SK-N-SH (cell line): ENCODE data around the gene PKD2L1. TPM values are rescaled to one million over a fixed set of nuclear protein-coding genes. Genes with fewer than 3 reads are reported as not detected.

Source experiments
- CTCF ChIA-PET: fragments of 300-600, 350-600 bp; formaldehyde crosslinking; extraction: SDS; loops from one replicate; lab custom pipeline; 2021; lab: Yijun Ruan, JAX
- POLR2A ChIA-PET: fragments of 350-600 bp; sonication (Branson Sonifier 250); formaldehyde crosslinking; extraction: SDS; loops from one replicate; lab custom pipeline; 2020; ENCODE audit warnings: antibody characterized with exemption, inconsistent platforms; lab: Yijun Ruan, JAX
- DNase-seq: peaks from one replicate; pipeline ENCODE4 v3.0.0; 2012
- H2AFZ ChIP-seq: fragments of 200-600 bp; sonication (generic); 2 replicates; pipeline ENCODE4 v1.8.1; 2016; ENCODE audit warnings: antibody characterized with exemption, mild to moderate bottlenecking, low read depth
- H3F3A ChIP-seq: fragments of 200-600 bp; sonication (generic); replicated peaks from 2 replicates; pipeline ENCODE3; 2016; ENCODE audit warnings: antibody characterized with exemption, mild to moderate bottlenecking; ENCODE audit not compliant: insufficient read depth
- H3K27ac ChIP-seq, 2 experiments: fragments of 200-500 bp in 1 of 2; fragments of 200-600 bp in 1 of 2; sonication (Bioruptor generic) in 1 of 2; sonication (generic), shearing (Covaris generic) in 1 of 2; 2 replicates each; pipeline versions ENCODE4 v1.5.1 to v1.6.1; 2014 to 2016; ENCODE audit warnings: low read depth in 2 of 2, inconsistent platforms in 1 of 2, low read length in 1 of 2, mild to moderate bottlenecking in 1 of 2, mixed read lengths in 1 of 2
- H3K27me3 ChIP-seq: fragments of 200-600 bp; sonication (generic), shearing (Covaris generic); 2 replicates; pipeline ENCODE4 v1.6.1; 2016; ENCODE audit warnings: mixed run types; ENCODE audit not compliant: insufficient read depth
- H3K36me3 ChIP-seq, 2 experiments: fragments of 200-500 bp in 1 of 2; fragments of 200-600 bp in 1 of 2; sonication (Bioruptor generic) in 1 of 2; sonication (generic) in 1 of 2; replicated peaks in 1 of 2; 2 replicates each; pipeline versions ENCODE3 to v1.5.1; 2014 to 2016; ENCODE audit warnings: low read length in 1 of 2, mild to moderate bottlenecking in 1 of 2; ENCODE audit not compliant: insufficient read depth in 2 of 2, control insufficient read depth in 1 of 2
- H3K4me1 ChIP-seq, 2 experiments: fragments of 200-500 bp in 1 of 2; fragments of 200-600 bp in 1 of 2; sonication (Bioruptor generic) in 1 of 2; sonication (generic), shearing (Covaris generic) in 1 of 2; 2 replicates each; pipeline versions ENCODE4 v1.5.1 to v1.6.1; 2014 to 2016; ENCODE audit warnings: low read depth in 1 of 2, low read length in 1 of 2, mixed run types in 1 of 2; ENCODE audit not compliant: insufficient read depth in 2 of 2, control insufficient read depth in 1 of 2
- H3K4me2 ChIP-seq: fragments of 200-600 bp; sonication (generic), shearing (Covaris generic); 2 replicates; pipeline ENCODE4 v1.6.1; 2017; ENCODE audit warnings: mixed run types
- H3K4me3 ChIP-seq, 2 experiments: fragments of 200-500 bp in 1 of 2; fragments of 200-600 bp in 1 of 2; sonication (Bioruptor generic) in 1 of 2; sonication (generic), shearing (Covaris generic) in 1 of 2; 2 replicates each; pipeline versions ENCODE4 v1.5.1 to v1.8.1; 2014 to 2016; ENCODE audit warnings: low read depth in 2 of 2, inconsistent platforms in 1 of 2, low read length in 1 of 2, mild to moderate bottlenecking in 1 of 2, mixed read lengths in 1 of 2, moderate library complexity in 1 of 2
- H3K79me2 ChIP-seq: fragments of 200-600 bp; sonication (generic); 2 replicates; pipeline ENCODE4 v1.8.1; 2017; ENCODE audit warnings: mild to moderate bottlenecking; ENCODE audit not compliant: insufficient read depth
- H3K9ac ChIP-seq: fragments of 200-600 bp; sonication (generic); 2 replicates; pipeline ENCODE4 v1.6.1; 2017; ENCODE audit warnings: mixed run types
- H3K9me2 ChIP-seq: fragments of 200-600 bp; sonication (generic); 2 replicates; pipeline ENCODE4 v1.6.1; 2017; ENCODE audit warnings: mixed run types
- H3K9me3 ChIP-seq: fragments of 200-600 bp; sonication (generic); 2 replicates; pipeline ENCODE4 v1.6.1; 2017; ENCODE audit warnings: mixed run types, mild to moderate bottlenecking, moderate library complexity
- H4K20me1 ChIP-seq: fragments of 200-600 bp; sonication (generic); 2 replicates; pipeline ENCODE4 v1.6.1; 2017; ENCODE audit warnings: mild to moderate bottlenecking, mixed run types; ENCODE audit not compliant: insufficient read depth
- CHD2 ChIP-seq: fragments of 150-350 bp; IDR thresholded peaks from 2 replicates; pipeline ENCODE4 v1.6.1; 2018; ENCODE audit warnings: low read length; ENCODE audit not compliant: partially characterized antibody
- CTCF ChIP-seq: fragments of 200-600 bp; sonication (generic); IDR thresholded peaks from 2 replicates; pipeline ENCODE4 v1.6.1; 2017; ENCODE audit warnings: antibody characterized with exemption, mild to moderate bottlenecking, moderate library complexity
- FOSL2 ChIP-seq: IDR thresholded peaks from 2 replicates; pipeline ENCODE4 v1.4.0; 2012; ENCODE audit warnings: low read depth, mild to moderate bottlenecking, moderate library complexity, borderline replicate concordance
- FOXJ3 ChIP-seq: sonication (generic); formaldehyde crosslinking; IDR thresholded peaks from 2 replicates; pipeline ENCODE4 v1.5.1; 2020; ENCODE audit warnings: mild to moderate bottlenecking, missing genetic modification reagents
- FOXM1 ChIP-seq: IDR thresholded peaks from 2 replicates; pipeline ENCODE4 v1.4.0; 2012; ENCODE audit warnings: low read depth, mild to moderate bottlenecking
- IRF3 ChIP-seq: fragments of 150-350 bp; IDR thresholded peaks from 2 replicates; pipeline ENCODE4 v1.6.1; 2016; ENCODE audit warnings: mild to moderate bottlenecking, low read depth, low read length
- JUND ChIP-seq: IDR thresholded peaks from 2 replicates; pipeline ENCODE4 v1.4.0; 2012
- MEF2A ChIP-seq: IDR thresholded peaks from 2 replicates; pipeline ENCODE4 v1.4.0; 2012; ENCODE audit warnings: low read depth, borderline replicate concordance
- NRF1 ChIP-seq: IDR thresholded peaks from 2 replicates; pipeline ENCODE4 v1.6.1; 2012; ENCODE audit warnings: low read depth, mild to moderate bottlenecking, low read length
- PBX3 ChIP-seq: IDR thresholded peaks from 2 replicates; pipeline ENCODE4; 2012
- POLR2AphosphoS5 ChIP-seq: IDR thresholded peaks from 2 replicates; pipeline ENCODE4 v1.6.1; 2012; ENCODE audit warnings: low read depth, low read length
- RCOR1 ChIP-seq: fragments of 150-350 bp; IDR thresholded peaks from 2 replicates; pipeline ENCODE4 v1.6.1; 2017; ENCODE audit warnings: antibody characterized with exemption, low read length
- RFX5 ChIP-seq: IDR thresholded peaks from 2 replicates; pipeline ENCODE4 v1.6.1; 2012; ENCODE audit warnings: mild to moderate bottlenecking, improper control_type of control experiment, low read length
- RXRA ChIP-seq: IDR thresholded peaks from 2 replicates; pipeline ENCODE4 v1.4.0; 2012; ENCODE audit warnings: low read depth, mild to moderate bottlenecking, borderline replicate concordance
- SMC3 ChIP-seq: IDR thresholded peaks from 2 replicates; pipeline ENCODE4 v1.6.1; 2012; ENCODE audit warnings: low read depth, low read length, improper control_type of control experiment
- TCF12 ChIP-seq: IDR thresholded peaks from 2 replicates; pipeline ENCODE4 v1.4.0; 2012
- USF2 ChIP-seq: fragments of 150-350 bp; IDR thresholded peaks from 2 replicates; pipeline ENCODE4 v1.6.1; 2017; ENCODE audit warnings: antibody characterized with exemption, low read length, low read depth, borderline replicate concordance
- YY1 ChIP-seq: IDR thresholded peaks from 2 replicates; pipeline ENCODE4 v1.4.0; 2012; ENCODE audit warnings: low read depth, mild to moderate bottlenecking
- ZBTB33 ChIP-seq: IDR thresholded peaks from 2 replicates; pipeline ENCODE4 v1.4.0; 2012; ENCODE audit warnings: low read depth, borderline replicate concordance
- WGBS: methylation state at CpG from one replicate; pipeline ENCODE4 v1.1.6; 2017; ENCODE audit warnings: low lambda C conversion rate; 5-methylcytosine and 5-hydroxymethylcytosine counted together
- polyA plus RNA-seq, 3 experiments: library from polyadenylated mRNA; depleted of rRNA; stranded (reverse); fragments of >200 nt; gene quantifications; 2 replicates each; pipeline ENCODE4 v1.2.3, GENCODE V29; 2012

The PKD2L1 gene
- polyA plus RNA-seq, 1 of the 3 experiments (the other 2 are of a cell fraction), result not detected

GRCh38 chr10:100289641-100290040 is 40.4 kb downstream of the PKD2L1 start:
- no peak overlapping the region for H3K9ac ChIP-seq
- no peaks in the 10 kb centered on the region for H4K20me1 ChIP-seq
- TF ChIP-seq IRF3 (no peak), ZBTB33 (no peak), PBX3 (no peak), FOXM1 (no peak), RFX5 (no peak), TCF12 (no peak), JUND (no peak), USF2 (no peak)
- H3K4me2 ChIP-seq, result no peak overlapping the region
- H3F3A ChIP-seq, result peaks cover 10% of the 10 kb centered on the region
- WGBS, result 31% methylated on average over 2 of the region's 2 CpGs
- H3K9me2 ChIP-seq, result no peaks in the 10 kb centered on the region
- peaks cover 15% of the 10 kb centered on the region for H3K79me2 ChIP-seq
- no peak overlapping the region for H3K27ac ChIP-seq
- no peak for DNase-seq
- no peak overlapping the region for H2AFZ ChIP-seq
- no peak overlapping the region for H3K4me3 ChIP-seq
- H3K27me3 ChIP-seq, result peaks cover 42% of the 10 kb centered on the region; the same call in 1 of the 2 replicates
- no peaks in the 10 kb centered on the region for H3K36me3 ChIP-seq
- CTCF ChIA-PET, result interaction anchor here (4.9 kb wide), 1 partner anchor 13 kb away, joined by 18 read pairs; no protein-coding TSS in a partner anchor
- POLR2A ChIA-PET, result no interaction called here
- no peaks in the 10 kb centered on the region for H3K9me3 ChIP-seq
- H3K4me1 ChIP-seq, result peaks cover 5 to 8% of the 10 kb centered on the region in 2 experiments; a peak in 2 of 4 replicates

GRCh38 chr10:100288196-100288595 is 41.8 kb downstream of the PKD2L1 start:
- Histone ChIP-seq H3K9ac (no peak overlapping the region), H4K20me1 (peaks cover 8% of the 10 kb centered on the region; the same call in 1 of the 2 replicates), H3K27ac (no peak overlapping the region), H3K9me2 (no peaks in the 10 kb centered on the region), H3K4me1 (peaks cover 5 to 8% of the 10 kb centered on the region in 2 experiments; a peak in 3 of 4 replicates), H3K9me3 (no peaks in the 10 kb centered on the region), H2AFZ (no peak overlapping the region), H3K4me2 (no peak overlapping the region), H3K36me3 (peaks cover 0 to 8% of the 10 kb centered on the region in 2 experiments), H3K27me3 (peaks cover 31% of the 10 kb centered on the region; the same call in 1 of the 2 replicates), H3K79me2 (peaks cover 29% of the 10 kb centered on the region), H3F3A (peaks cover 10% of the 10 kb centered on the region), H3K4me3 (no peak overlapping the region)
- POLR2A ChIA-PET, result no interaction called here
- CTCF ChIA-PET, result interaction anchor here (4.9 kb wide), 1 partner anchor 14 kb away, joined by 18 read pairs; no protein-coding TSS in a partner anchor
- WGBS, result 56% methylated on average over 5 of the region's 5 CpGs
- no peak for DNase-seq
- TF ChIP-seq FOXJ3 (CRISPR knock-in tag) (no peak), YY1 (no peak), CTCF (no peak), MEF2A (no peak), RFX5 (no peak), JUND (no peak), FOSL2 (no peak), NRF1 (no peak), ZBTB33 (no peak), RXRA (no peak), CHD2 (no peak), SMC3 (no peak), RCOR1 (no peak), POLR2AphosphoS5 (no peak)
